ENCODE data around the gene PTP4A2.
"Not testable (repeated sequence)": the region's sequence is repeated elsewhere in the genome, so short reads cannot be mapped to it uniquely, and the experiment has no call there.

The PTP4A2 gene

DNA sequence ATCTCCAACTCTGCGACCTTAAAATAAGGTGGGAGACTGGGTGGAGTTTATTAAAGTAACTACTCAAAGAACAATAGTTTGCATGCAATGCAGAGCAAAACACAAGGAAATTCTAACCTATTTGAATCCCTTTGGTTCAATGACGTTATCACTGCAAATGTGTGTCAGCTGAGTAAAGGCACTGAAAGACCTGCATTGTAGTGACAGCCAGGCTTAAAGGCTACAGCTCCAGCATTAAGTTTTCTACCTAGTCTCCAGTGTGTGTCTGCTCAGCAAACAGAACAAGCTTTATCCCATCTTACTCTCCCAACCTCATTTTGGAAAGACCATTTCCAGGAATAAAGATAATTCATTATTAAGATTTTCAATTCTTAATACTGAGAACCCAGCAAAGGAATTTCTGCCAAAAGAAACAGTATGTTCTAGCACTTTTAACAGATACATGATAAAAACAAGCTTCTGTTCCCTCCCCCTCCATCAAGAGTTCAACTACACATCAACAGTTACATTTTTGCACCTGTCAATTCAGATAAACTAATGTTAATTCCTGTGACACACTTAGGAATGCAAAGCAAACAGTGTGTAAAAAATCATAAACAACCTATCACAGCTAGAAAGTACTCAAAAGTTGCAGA, 14.2 kb downstream of the PTP4A2 start:
- DNase-seq = no peak

GRCh38 chr1:31920956-31921355, 17.2 kb downstream of the PTP4A2 start:
- DNase-seq = no peak

DNA sequence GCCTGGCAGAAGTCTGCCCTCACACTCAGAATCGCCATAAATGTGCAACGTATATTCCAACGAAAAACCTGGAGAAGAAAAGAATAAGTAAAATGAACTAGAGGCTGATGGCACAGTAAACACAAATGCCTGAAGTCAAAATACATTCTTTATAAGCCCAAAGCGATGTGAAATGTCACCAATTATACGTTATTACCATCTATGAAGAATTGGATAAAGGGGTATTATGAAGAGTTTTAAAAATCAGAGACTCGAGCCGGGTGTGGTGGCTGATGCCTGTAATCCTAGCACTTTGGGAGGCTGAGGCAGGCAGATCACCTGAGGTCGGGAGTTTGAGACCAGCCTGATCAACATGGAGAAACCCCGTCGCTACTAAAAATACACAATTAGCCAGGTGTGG, 18.6 kb downstream of the PTP4A2 start:
- DNase-seq = no peak

GRCh38 chr1:31915438-31915837, 22.7 kb downstream of the PTP4A2 start:
- no peak for DNase-seq

GRCh38 chr1:31913968-31914367, 24.2 kb downstream of the PTP4A2 start:
- DNase-seq = no peak

DNA sequence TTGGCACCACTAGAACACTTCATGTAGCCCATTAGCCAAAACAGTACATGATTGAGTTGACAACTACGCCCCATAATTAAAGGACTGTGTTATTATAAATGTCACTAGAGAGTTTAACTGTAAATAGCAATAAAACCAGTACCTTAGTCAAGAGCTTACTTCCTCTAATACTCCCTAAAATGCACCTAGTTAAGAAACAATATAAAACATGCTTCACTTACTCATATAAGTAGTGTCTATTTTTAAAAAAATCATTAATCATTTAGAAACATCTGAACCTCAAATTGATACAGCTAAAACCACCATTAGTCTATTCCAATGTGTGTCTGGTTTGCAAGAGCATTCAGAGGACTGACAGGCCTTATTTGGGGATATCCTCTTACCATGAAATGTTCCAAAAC, 25.3 kb downstream of the PTP4A2 start:
- DNase-seq = no peak

- DNase-seq = no peak
These were observed 26.0 kb downstream of the PTP4A2 start for GRCh38 chr1:31911994-31912780.

DNA sequence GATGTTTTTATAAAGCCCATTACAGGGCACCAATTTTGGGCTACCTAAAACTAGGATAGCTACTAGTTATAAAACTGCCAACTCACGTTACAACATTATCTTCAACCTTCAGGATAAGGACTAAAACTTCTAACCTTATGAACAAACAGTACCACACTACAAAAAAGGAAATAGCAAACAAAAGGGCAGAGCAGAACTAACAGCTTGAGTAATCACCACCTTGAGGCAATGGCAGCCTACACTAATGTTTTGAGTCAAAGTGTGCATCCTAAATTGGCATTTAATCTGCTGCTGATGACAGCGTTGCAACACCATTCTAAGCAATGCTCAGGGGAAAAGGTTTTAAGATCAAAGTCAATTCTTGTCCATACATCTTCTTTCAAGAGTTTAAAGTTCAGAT, 27.2 kb downstream of the PTP4A2 start:
- no peak for DNase-seq

DNA sequence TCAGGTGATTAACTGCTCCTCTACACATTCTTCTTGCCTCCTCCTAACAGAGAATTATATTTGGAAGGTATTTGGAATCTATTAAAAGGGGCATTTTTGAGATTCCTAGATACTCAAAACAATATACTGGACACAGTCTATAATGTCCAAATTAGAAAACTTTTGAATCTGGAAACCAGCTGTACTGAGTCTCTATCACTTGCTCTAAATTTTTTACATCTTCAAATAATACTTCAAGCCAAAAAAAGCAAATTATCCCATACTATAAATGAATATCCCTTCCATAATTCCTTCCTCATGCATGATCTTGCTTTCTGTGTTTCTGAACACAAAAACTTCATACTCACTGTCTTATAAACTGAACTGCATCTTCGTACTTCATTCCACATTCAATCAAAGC, 28.5 kb downstream of the PTP4A2 start:
- no peak for DNase-seq

- DNase-seq = no peak
These were observed 31.6 kb downstream of the PTP4A2 start for GRCh38 chr1:31906557-31906956.

- DNase-seq = no peak
These were observed 32.5 kb downstream of the PTP4A2 start for GRCh38 chr1:31905681-31906080.

- DNase-seq = no peak
These were observed 33.1 kb downstream of the PTP4A2 start for GRCh38 chr1:31905093-31905509.

DNA sequence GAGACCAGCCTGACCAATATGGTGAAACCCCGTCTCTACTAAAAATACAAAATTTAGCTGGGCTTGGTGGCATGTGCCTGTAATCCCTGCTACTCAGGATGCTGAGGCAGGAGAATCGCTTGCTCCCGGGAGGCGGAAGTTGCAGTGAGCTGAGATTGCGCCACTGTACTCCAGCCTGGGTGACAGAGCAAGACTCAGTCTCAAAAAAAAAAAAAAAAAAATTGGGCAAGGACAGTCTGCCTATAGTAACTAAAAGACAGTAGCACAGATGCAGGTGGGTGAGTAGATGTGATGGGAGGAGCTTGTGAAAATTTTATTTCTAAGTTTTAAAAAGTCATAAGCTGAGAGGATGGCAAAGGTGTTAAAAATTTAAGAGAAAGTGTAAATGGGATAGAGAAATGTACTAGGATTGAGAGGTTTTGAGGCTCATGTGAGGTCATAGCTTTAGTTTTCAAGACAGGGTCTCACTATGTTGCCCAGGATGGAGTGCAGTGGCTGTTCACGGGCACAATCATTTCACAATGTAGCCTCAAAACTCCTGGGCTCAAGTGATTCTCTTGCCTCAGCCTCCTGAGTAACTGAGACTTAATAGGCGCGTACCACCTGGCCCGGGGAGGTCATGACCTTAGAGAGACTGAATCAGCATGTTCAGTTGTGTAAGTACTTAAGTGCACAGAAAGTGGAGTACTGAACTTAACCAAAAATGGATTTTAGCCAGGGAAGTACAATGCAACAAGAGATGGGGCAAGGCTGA, 33.7 kb downstream of the PTP4A2 start:
- DNase-seq = no peak

DNA sequence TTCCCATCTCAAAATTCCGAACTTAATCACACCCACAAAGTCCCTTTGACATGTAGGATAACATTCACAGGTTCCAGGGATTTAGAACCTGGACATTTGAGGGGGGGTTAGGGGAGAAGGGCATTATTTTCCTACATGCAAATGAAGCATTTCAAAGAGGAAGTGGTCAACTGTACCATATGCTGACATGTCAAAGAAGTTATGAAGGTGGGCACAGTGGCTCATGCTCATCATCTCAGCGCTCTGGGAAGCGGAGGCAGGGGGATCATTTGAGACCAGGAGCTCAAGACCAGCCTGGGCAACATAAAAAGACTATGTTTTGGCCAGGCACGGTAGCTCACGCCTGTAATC, 35.7 kb downstream of the PTP4A2 start:
- no peak for DNase-seq

- DNase-seq = no peak
These were observed 36.2 kb downstream of the PTP4A2 start for GRCh38 chr1:31901838-31902509.

- no peak for DNase-seq
These were observed 37.4 kb downstream of the PTP4A2 start for GRCh38 chr1:31900790-31901189.

- DNase-seq = no peak
These were observed 40.6 kb downstream of the PTP4A2 start for GRCh38 chr1:31897526-31898100.

GRCh38 chr1:31895474-31896198, 42.5 kb downstream of the PTP4A2 start:
- DNase-seq = not testable (repeated sequence)

DNA sequence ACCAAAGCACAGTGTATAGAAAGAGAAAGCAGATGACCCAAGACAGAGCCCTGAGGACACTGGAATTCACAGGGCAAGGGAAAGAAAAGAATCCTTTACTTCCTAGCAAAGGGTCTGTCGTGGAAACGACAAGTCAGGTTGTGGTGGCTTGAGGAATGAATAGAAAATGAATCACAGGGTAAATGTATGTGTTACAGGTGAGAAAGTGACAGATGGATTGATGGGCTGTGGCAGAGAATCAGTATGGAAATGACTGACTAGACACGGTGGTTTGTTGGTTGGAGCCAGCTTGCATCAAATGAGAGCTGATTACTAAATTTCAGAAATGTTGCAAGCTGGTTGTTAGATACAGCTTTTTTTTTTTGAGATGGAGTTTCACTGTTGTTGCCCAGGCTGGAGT, 46.9 kb downstream of the PTP4A2 start:
- DNase-seq = no peak

GRCh38 chr1:31888291-31888690, 49.9 kb downstream of the PTP4A2 start:
- no peak for DNase-seq

DNA sequence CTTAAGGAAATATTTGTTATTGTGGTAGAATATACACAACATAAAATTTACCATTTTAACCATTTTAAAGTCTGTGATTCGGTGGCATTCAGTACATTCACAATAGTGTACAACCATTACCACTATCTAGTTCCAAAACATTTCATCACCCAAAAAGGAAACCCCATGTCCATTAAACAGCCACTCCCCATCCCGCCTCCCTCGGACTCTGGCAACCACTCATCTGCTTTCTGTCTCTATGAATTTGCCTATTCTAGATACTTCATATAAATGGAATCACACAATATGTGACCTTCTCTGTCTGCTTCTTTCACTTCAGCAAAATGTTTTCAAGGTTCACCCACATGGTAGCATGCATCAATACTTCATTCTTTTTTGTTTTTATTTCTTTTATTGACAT, 51.3 kb downstream of the PTP4A2 start:
- DNase-seq = no peak

DNA sequence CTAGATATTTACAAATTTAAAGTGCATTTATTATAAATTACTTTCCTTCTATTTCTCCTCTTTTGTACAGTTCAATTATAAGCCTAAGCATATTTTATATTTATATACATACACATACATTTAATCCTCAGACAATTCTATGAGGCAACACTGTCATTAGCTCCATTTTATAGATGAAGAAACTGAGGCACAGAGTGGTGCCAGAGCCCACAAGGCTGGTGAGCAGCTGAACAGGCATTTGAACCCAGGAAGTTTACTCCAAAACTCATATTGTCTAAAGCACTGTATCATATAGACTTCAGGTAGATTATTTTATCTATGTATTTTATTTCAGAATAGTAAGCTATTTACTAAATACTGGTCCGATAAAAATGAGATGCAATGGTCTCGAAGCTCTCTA, 52.3 kb downstream of the PTP4A2 start:
- no peak for DNase-seq
